ENCODE measurements around the gene MYPN. TPM values are rescaled to one million over a fixed set of nuclear protein-coding genes. Genes with fewer than 3 reads are reported as not detected.

The MYPN gene
- total RNA-seq, 1 experiment from 2014 or later, result 0.37 TPM

DNA sequence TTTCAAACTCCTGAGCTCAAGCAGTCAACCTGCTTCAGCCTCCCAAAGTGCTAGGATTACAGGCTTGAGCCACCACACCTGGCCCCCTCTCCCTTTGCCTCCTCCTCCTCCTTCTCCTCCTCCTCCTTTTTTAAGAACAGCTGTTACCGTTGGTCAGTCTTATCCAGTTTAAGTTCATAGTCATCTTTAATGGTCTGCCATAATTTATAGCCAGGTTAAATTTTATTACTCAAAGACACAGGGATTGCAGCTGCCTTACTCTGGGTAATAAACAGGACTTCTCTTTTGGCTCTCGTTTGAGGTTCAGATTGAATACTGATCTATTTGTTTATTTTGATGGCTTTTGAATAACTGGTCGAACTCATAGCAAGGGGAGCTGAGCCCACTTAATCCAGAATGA is 87.4 kb downstream of the MYPN start:
- peaks cover 5% of the 10 kb centered on the region for H3K36me3 Mint-ChIP-seq (ENCODE audit: insufficient read depth, unreplicated experiment)
- DNase-seq (ENCODE audit: unreplicated experiment), result no peak
- H3K9me3 Mint-ChIP-seq (ENCODE audit: unreplicated experiment), result no peaks in the 10 kb centered on the region
- CTCF ChIA-PET, result interaction anchor here (0.8 to 1.6 kb wide), 3 partner anchors 15 to 113 kb away, joined by 4 to 5 read pairs (median 4); no protein-coding TSS in a partner anchor
- BruUV-seq (replicated peaks), result no TSS peak
- no peak overlapping the region for H3K4me3 Mint-ChIP-seq (ENCODE audit: unreplicated experiment)
- POLR2A ChIA-PET, result no interaction called here
- TF ChIP-seq, protein P1, sequence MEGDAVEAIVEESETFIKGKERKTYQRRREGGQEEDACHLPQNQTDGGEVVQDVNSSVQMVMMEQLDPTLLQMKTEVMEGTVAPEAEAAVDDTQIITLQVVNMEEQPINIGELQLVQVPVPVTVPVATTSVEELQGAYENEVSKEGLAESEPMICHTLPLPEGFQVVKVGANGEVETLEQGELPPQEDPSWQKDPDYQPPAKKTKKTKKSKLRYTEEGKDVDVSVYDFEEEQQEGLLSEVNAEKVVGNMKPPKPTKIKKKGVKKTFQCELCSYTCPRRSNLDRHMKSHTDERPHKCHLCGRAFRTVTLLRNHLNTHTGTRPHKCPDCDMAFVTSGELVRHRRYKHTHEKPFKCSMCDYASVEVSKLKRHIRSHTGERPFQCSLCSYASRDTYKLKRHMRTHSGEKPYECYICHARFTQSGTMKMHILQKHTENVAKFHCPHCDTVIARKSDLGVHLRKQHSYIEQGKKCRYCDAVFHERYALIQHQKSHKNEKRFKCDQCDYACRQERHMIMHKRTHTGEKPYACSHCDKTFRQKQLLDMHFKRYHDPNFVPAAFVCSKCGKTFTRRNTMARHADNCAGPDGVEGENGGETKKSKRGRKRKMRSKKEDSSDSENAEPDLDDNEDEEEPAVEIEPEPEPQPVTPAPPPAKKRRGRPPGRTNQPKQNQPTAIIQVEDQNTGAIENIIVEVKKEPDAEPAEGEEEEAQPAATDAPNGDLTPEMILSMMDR (IDR thresholded peaks at IDR 0.05; ENCODE audit: unreplicated experiment), result no peak
- H3K27me3 Mint-ChIP-seq (ENCODE audit: insufficient read depth, unreplicated experiment), result no peaks in the 10 kb centered on the region
- intact Hi-C loops (cut with micrococcal nuclease), result no loop called here
- peaks cover 11% of the 10 kb centered on the region for H3K4me1 Mint-ChIP-seq (ENCODE audit: insufficient read depth, unreplicated experiment)
- H3K27ac Mint-ChIP-seq (ENCODE audit: low read depth, unreplicated experiment), result no peak overlapping the region

DNA sequence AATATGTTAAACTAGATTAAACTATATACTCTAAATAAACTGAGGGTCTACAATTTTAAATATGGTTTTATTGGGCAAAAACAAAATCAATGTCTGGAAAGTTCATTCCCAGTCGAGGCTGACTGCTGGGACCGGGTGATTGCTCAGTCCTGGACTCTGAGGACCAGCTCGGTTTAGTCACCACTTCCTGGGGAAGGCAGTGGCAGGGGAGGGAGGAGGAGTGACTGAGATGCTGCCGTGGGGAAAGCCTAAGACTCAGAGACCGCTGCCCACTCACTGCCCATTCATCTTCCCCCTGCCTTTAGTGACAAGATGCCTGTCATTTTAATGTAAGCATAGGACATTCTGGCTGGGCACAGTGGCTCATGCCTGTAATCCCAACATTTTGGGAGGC is 93.7 kb downstream of the MYPN start:
- no peaks in the 10 kb centered on the region for H3K27me3 Mint-ChIP-seq (ENCODE audit: insufficient read depth, unreplicated experiment)
- BruUV-seq (replicated peaks), result no TSS peak
- intact Hi-C loops (cut with micrococcal nuclease), result no loop called here
- POLR2A ChIA-PET, result interaction anchor here (0.6 kb wide), 1 partner anchor 582 kb away, joined by 3 read pairs; no protein-coding TSS in a partner anchor
- no peaks in the 10 kb centered on the region for H3K9me3 Mint-ChIP-seq (ENCODE audit: unreplicated experiment)
- H3K27ac Mint-ChIP-seq (ENCODE audit: low read depth, unreplicated experiment), result no peak overlapping the region
- H3K36me3 Mint-ChIP-seq (ENCODE audit: insufficient read depth, unreplicated experiment), result no peaks in the 10 kb centered on the region
- CTCF ChIA-PET, result interaction anchor here (0.6 to 2.0 kb wide), 7 partner anchors 9 to 387 kb away, joined by 3 to 19 read pairs (median 4); no protein-coding TSS in a partner anchor
- TF ChIP-seq, protein P1 (IDR thresholded peaks at IDR 0.05; ENCODE audit: unreplicated experiment), result no peak
- H3K4me1 Mint-ChIP-seq (ENCODE audit: insufficient read depth, unreplicated experiment), result no peaks in the 10 kb centered on the region
- no peak overlapping the region for H3K4me3 Mint-ChIP-seq (ENCODE audit: unreplicated experiment)
- peak; percentile 66 for DNase-seq (ENCODE audit: unreplicated experiment)

DNA sequence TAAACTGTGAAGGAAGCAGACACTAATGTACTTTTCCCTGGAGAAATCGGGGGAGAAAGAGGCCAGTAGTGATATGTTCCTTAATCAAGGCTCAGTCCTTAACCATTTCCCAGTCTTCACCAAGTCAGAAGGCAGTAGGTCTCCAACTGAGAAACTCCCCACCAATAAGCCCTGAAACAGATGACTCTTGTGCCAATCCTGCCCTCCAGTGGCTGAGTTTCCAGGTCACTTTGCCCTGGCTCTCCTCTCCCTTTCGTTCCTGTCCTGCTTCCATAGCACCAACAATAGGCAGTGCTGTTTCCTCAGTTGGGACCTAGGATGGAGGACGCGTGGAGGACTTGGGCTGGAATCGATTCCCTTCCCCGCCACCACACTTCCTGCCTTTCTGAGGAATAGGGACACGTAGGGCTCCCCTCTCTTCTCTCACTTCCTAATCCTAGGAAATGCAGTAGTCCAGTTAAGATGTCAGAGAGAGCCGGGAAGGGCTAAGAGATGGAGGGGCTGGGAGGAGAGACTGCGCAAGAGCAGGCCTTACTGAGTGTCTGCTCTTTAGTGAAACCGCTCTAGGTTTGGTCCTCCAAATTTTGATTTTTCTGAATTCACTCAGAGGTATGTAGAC is 99.2 kb downstream of the MYPN start:
- TF ChIP-seq, protein P1 (IDR thresholded peaks at IDR 0.05; ENCODE audit: unreplicated experiment), result peak; percentile 59
- no peaks in the 10 kb centered on the region for H3K9me3 Mint-ChIP-seq (ENCODE audit: unreplicated experiment)
- no peaks in the 10 kb centered on the region for H3K4me1 Mint-ChIP-seq (ENCODE audit: insufficient read depth, unreplicated experiment)
- H3K36me3 Mint-ChIP-seq (ENCODE audit: insufficient read depth, unreplicated experiment), result no peaks in the 10 kb centered on the region
- no peaks in the 10 kb centered on the region for H3K27me3 Mint-ChIP-seq (ENCODE audit: insufficient read depth, unreplicated experiment)
- H3K27ac Mint-ChIP-seq (ENCODE audit: low read depth, unreplicated experiment), result no peak overlapping the region
- no peak overlapping the region for H3K4me3 Mint-ChIP-seq (ENCODE audit: unreplicated experiment)
- ChIA-PET CTCF (interaction anchor here (0.7 to 8.5 kb wide), 10 partner anchors 11 to 127 kb away, joined by 3 to 168 read pairs (median 6); no protein-coding TSS in a partner anchor), POLR2A (no interaction called here)
- peak; percentile 79 for DNase-seq (ENCODE audit: unreplicated experiment)
- intact Hi-C loops (cut with micrococcal nuclease), result loop anchor here (1.0 kb wide), 2 partner anchors 52 to 125 kb away; no protein-coding TSS in a partner anchor
- no TSS peak for BruUV-seq (replicated peaks)

DNA sequence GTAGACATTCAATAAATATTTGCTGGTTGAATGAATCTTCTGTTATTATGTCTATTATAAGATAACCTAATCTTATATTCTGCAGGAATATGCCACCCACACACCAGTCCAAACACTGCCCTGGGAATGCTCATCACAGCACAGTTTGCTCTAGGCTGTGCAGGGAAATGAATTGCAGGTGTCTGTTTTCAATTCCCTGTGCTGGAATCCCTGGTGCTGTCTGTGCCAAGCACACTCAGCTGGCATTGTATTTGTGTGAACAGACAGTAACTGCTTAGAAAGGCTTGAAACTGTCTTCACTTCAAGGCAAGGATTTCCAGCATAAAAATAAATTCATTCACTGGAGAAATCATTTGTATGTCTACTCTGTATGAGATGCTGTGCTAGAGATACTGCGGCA is 102.4 kb downstream of the MYPN start:
- intact Hi-C loops (cut with micrococcal nuclease), result loop anchor here (1.0 kb wide), 2 partner anchors 91 to 137 kb away; no protein-coding TSS in a partner anchor
- no peak for DNase-seq (ENCODE audit: unreplicated experiment)
- Mint-ChIP-seq H3K9me3 (ENCODE audit: unreplicated experiment) (no peaks in the 10 kb centered on the region), H3K27ac (ENCODE audit: low read depth, unreplicated experiment) (no peak overlapping the region), H3K4me3 (ENCODE audit: unreplicated experiment) (no peak overlapping the region), H3K27me3 (ENCODE audit: insufficient read depth, unreplicated experiment) (no peaks in the 10 kb centered on the region), H3K4me1 (ENCODE audit: insufficient read depth, unreplicated experiment) (no peaks in the 10 kb centered on the region), H3K36me3 (ENCODE audit: insufficient read depth, unreplicated experiment) (no peaks in the 10 kb centered on the region)
- POLR2A ChIA-PET, result interaction anchor here (0.6 to 1.4 kb wide), 2 partner anchors 76 to 122 kb away, joined by 3 to 4 read pairs; no protein-coding TSS in a partner anchor
- CTCF ChIA-PET, result interaction anchor here (0.6 to 8.5 kb wide), 23 partner anchors 9 to 357 kb away, joined by 3 to 168 read pairs (median 5); partner anchors contain the start of genes HNRNPH3 and PBLD
- BruUV-seq (replicated peaks), result no TSS peak
- TF ChIP-seq, protein P1 (IDR thresholded peaks at IDR 0.05; ENCODE audit: unreplicated experiment), result no peak

Data from MCF 10A (cell line).